CD4-positive, alpha-beta T cell treated with Interleukin-15 for 4 hours (primary cell): Measurements from ENCODE around the gene GNB3.

Experiments used
- DNase-seq: peaks from one replicate; pipeline ENCODE4 v3.0.0-alpha.2; 2020; ENCODE audit warnings: low spot score

Gene GNB3

GRCh38 chr12:6840761-6841515, at the start of gene GNB3:
TSS of gene GNB3 (plus strand) at chr12:6840925. CDS start at chr12:6841288, 363 bp downstream.
- no peak for DNase-seq

GRCh38 chr12:6791931-6792520, 48.7 kb upstream of the GNB3 start:
- DNase-seq = no peak

GRCh38 chr12:6792522-6793201, 48.1 kb upstream of the GNB3 start:
- peak; percentile 34 for DNase-seq

- no peak for DNase-seq
Measured at GRCh38 chr12:6795088-6795487, 45.6 kb upstream of the GNB3 start.

GRCh38 chr12:6796576-6796975, 44.1 kb upstream of the GNB3 start:
- no peak for DNase-seq

GRCh38 chr12:6799147-6799546, 41.6 kb upstream of the GNB3 start:
- no peak for DNase-seq

- no peak for DNase-seq
Measured at GRCh38 chr12:6807170-6807569, 33.6 kb upstream of the GNB3 start.

GRCh38 chr12:6809056-6809455, 31.7 kb upstream of the GNB3 start:
- no peak for DNase-seq

GRCh38 chr12:6810758-6811157, 30.0 kb upstream of the GNB3 start:
- DNase-seq = no peak

- DNase-seq = no peak
Measured at GRCh38 chr12:6813363-6813762, 27.4 kb upstream of the GNB3 start.

GRCh38 chr12:6816598-6816997, 24.1 kb upstream of the GNB3 start:
- DNase-seq = no peak

GRCh38 chr12:6817098-6817497, 23.6 kb upstream of the GNB3 start:
- DNase-seq = no peak

- no peak for DNase-seq
Measured at GRCh38 chr12:6817662-6818157, 23.0 kb upstream of the GNB3 start.

GRCh38 chr12:6818222-6818621, 22.5 kb upstream of the GNB3 start:
- no peak for DNase-seq

GRCh38 chr12:6818645-6819044, 22.1 kb upstream of the GNB3 start:
- no peak for DNase-seq

GRCh38 chr12:6819106-6820030, 21.4 kb upstream of the GNB3 start:
- no peak for DNase-seq

GRCh38 chr12:6820166-6820565, 20.6 kb upstream of the GNB3 start:
- DNase-seq = no peak

GRCh38 chr12:6821591-6822425, 18.9 kb upstream of the GNB3 start, which contains the start of gene GPR162:
TSS of gene GPR162 (plus strand) at chr12:6821821. CDS start at chr12:6823899, 2,078 bp downstream.
- DNase-seq = no peak

- no peak for DNase-seq
Measured at GRCh38 chr12:6822426-6823135, 18.1 kb upstream of the GNB3 start.
